Measurements from ENCODE around the gene PPIL4.
"Not testable (repeated sequence)": the region's sequence is repeated elsewhere in the genome, so short reads cannot be mapped to it uniquely, and the experiment has no call there.

Gene PPIL4

GRCh38 chr6:149471801-149472200, 74.0 kb downstream of the PPIL4 start:
- in situ Hi-C loops (cut with HindIII; ENCODE audit: low pct_ligation_motif_present, low pct_unique_long_range_greater_than_20kb, low sequenced_read_pairs) = no loop called here
- no peak for DNase-seq

GRCh38 chr6:149470948-149471347, 74.9 kb downstream of the PPIL4 start:
- in situ Hi-C loops (cut with HindIII; ENCODE audit: low pct_ligation_motif_present, low pct_unique_long_range_greater_than_20kb, low sequenced_read_pairs) = no loop called here

GRCh38 chr6:149468179-149468578, 77.7 kb downstream of the PPIL4 start:
- DNase-seq = no peak
- in situ Hi-C loops (cut with HindIII; ENCODE audit: low pct_ligation_motif_present, low pct_unique_long_range_greater_than_20kb, low sequenced_read_pairs) = no loop called here

More at GRCh38 chr6:149470948-149471347, 74.9 kb downstream of the PPIL4 start:
- no peak for DNase-seq

- in situ Hi-C loops (cut with HindIII; ENCODE audit: low pct_ligation_motif_present, low pct_unique_long_range_greater_than_20kb, low sequenced_read_pairs) = no loop called here
- DNase-seq = no peak
Observed at GRCh38 chr6:149467265-149467664, 78.6 kb downstream of the PPIL4 start.

- in situ Hi-C loops (cut with HindIII; ENCODE audit: low pct_ligation_motif_present, low pct_unique_long_range_greater_than_20kb, low sequenced_read_pairs) = no loop called here
- no peak for DNase-seq
Observed at GRCh38 chr6:149464411-149464810, 81.4 kb downstream of the PPIL4 start.

- in situ Hi-C loops (cut with HindIII; ENCODE audit: low pct_ligation_motif_present, low pct_unique_long_range_greater_than_20kb, low sequenced_read_pairs) = no loop called here
- no peak for DNase-seq
Observed at GRCh38 chr6:149463781-149464180, 82.1 kb downstream of the PPIL4 start.

- in situ Hi-C loops (cut with HindIII; ENCODE audit: low pct_ligation_motif_present, low pct_unique_long_range_greater_than_20kb, low sequenced_read_pairs); DNase-seq: not testable (repeated sequence)
Observed at GRCh38 chr6:149462712-149463111, 83.1 kb downstream of the PPIL4 start.

- no peak for DNase-seq
- in situ Hi-C loops (cut with HindIII; ENCODE audit: low pct_ligation_motif_present, low pct_unique_long_range_greater_than_20kb, low sequenced_read_pairs) = no loop called here
Observed at GRCh38 chr6:149461670-149462069, 84.2 kb downstream of the PPIL4 start.

- DNase-seq; in situ Hi-C loops (cut with HindIII; ENCODE audit: low pct_ligation_motif_present, low pct_unique_long_range_greater_than_20kb, low sequenced_read_pairs): not testable (repeated sequence)
Observed at GRCh38 chr6:149460249-149460648, 85.6 kb downstream of the PPIL4 start.

GRCh38 chr6:149459761-149460160, 86.1 kb downstream of the PPIL4 start:
- DNase-seq = no peak
- in situ Hi-C loops (cut with HindIII; ENCODE audit: low pct_ligation_motif_present, low pct_unique_long_range_greater_than_20kb, low sequenced_read_pairs) = no loop called here

- no peak for DNase-seq
- in situ Hi-C loops (cut with HindIII; ENCODE audit: low pct_ligation_motif_present, low pct_unique_long_range_greater_than_20kb, low sequenced_read_pairs) = no loop called here
Observed at GRCh38 chr6:149458806-149459205, 87.0 kb downstream of the PPIL4 start.

GRCh38 chr6:149458196-149458595, 87.6 kb downstream of the PPIL4 start:
- DNase-seq = no peak
- in situ Hi-C loops (cut with HindIII; ENCODE audit: low pct_ligation_motif_present, low pct_unique_long_range_greater_than_20kb, low sequenced_read_pairs) = no loop called here

- DNase-seq = no peak
- in situ Hi-C loops (cut with HindIII; ENCODE audit: low pct_ligation_motif_present, low pct_unique_long_range_greater_than_20kb, low sequenced_read_pairs) = no loop called here
Observed at GRCh38 chr6:149457316-149457884, 88.4 kb downstream of the PPIL4 start.

GRCh38 chr6:149456311-149457021, 89.4 kb downstream of the PPIL4 start:
- no peak for DNase-seq
- in situ Hi-C loops (cut with HindIII; ENCODE audit: low pct_ligation_motif_present, low pct_unique_long_range_greater_than_20kb, low sequenced_read_pairs) = no loop called here

GRCh38 chr6:149455031-149455732, 90.7 kb downstream of the PPIL4 start:
- in situ Hi-C loops (cut with HindIII; ENCODE audit: low pct_ligation_motif_present, low pct_unique_long_range_greater_than_20kb, low sequenced_read_pairs) = no loop called here
- DNase-seq = no peak
